Measurements from ENCODE around the gene GRM8. TPM values are rescaled to one million over a fixed set of nuclear protein-coding genes. Genes with fewer than 3 reads are reported as not detected.

GRM8 gene
- total RNA-seq, 1 donor from 2014 or later: 2.2 TPM

- H3K27me3 ChIP-seq (ENCODE audit: insufficient read depth, low read length): no peaks in the 10 kb centered on the region
- H3K27ac ChIP-seq (ENCODE audit: low read depth, low read length): no peak overlapping the region
- H3K9me3 ChIP-seq (ENCODE audit: insufficient read depth, low read depth, low read length): no peaks in the 10 kb centered on the region
- no peaks in the 10 kb centered on the region for H3K36me3 ChIP-seq (ENCODE audit: insufficient read depth, low read length)
- Mint-ChIP-seq H3K4me1 (ENCODE audit: low read depth, unreplicated experiment) (peaks cover 23% of the 10 kb centered on the region), H3K27ac (ENCODE audit: unreplicated experiment) (no peak overlapping the region), H3K4me3 (ENCODE audit: unreplicated experiment) (no peak overlapping the region), H3K27me3 (ENCODE audit: low read depth, unreplicated experiment) (no peaks in the 10 kb centered on the region), H3K36me3 (ENCODE audit: low read depth, unreplicated experiment) (no peaks in the 10 kb centered on the region), H3K9me3 (ENCODE audit: unreplicated experiment) (peaks cover 5% of the 10 kb centered on the region)
- no peak overlapping the region for H2AFZ ChIP-seq (ENCODE audit: low read depth, low read length)
- no peak overlapping the region for H3K4me2 ChIP-seq (ENCODE audit: low read length)
- H4K20me1 ChIP-seq (ENCODE audit: insufficient read depth, low read length): no peaks in the 10 kb centered on the region
- H3K9ac ChIP-seq (ENCODE audit: low read length): no peak overlapping the region
- H3K4me1 ChIP-seq (ENCODE audit: insufficient read depth, low read length): no peaks in the 10 kb centered on the region
- TF ChIP-seq CTCF (IDR thresholded peaks at IDR 0.05; ENCODE audit: insufficient read depth, low read depth, low read length) (no peak), EZH2 (IDR thresholded peaks at IDR 0.05; ENCODE audit: insufficient read depth, low read length) (no peak)
- DNase-seq (ENCODE audit: low read depth) (no peak), FAIRE-seq (no peak)
- H3K79me2 ChIP-seq (ENCODE audit: insufficient read depth, low read length): no peaks in the 10 kb centered on the region
- H3K4me3 ChIP-seq (ENCODE audit: insufficient read depth, low read depth, low read length): no peak overlapping the region
Measured at GRCh38 chr7:126690104-126690503, 562.6 kb downstream of the GRM8 start.

- no peaks in the 10 kb centered on the region for H3K79me2 ChIP-seq (ENCODE audit: insufficient read depth, low read length)
- H3K27me3 Mint-ChIP-seq (ENCODE audit: low read depth, unreplicated experiment): no peaks in the 10 kb centered on the region
- no peak overlapping the region for H3K9ac ChIP-seq (ENCODE audit: low read length)
- H3K4me3 Mint-ChIP-seq (ENCODE audit: unreplicated experiment): no peak overlapping the region
- peaks cover 5% of the 10 kb centered on the region for H3K9me3 Mint-ChIP-seq (ENCODE audit: unreplicated experiment)
- H3K9me3 ChIP-seq (ENCODE audit: insufficient read depth, low read depth, low read length): no peaks in the 10 kb centered on the region
- no peaks in the 10 kb centered on the region for H3K27me3 ChIP-seq (ENCODE audit: insufficient read depth, low read length)
- no peak overlapping the region for H3K4me3 ChIP-seq (ENCODE audit: insufficient read depth, low read depth, low read length)
- H3K4me1 ChIP-seq (ENCODE audit: insufficient read depth, low read length): no peaks in the 10 kb centered on the region
- no peaks in the 10 kb centered on the region for H4K20me1 ChIP-seq (ENCODE audit: insufficient read depth, low read length)
- no peaks in the 10 kb centered on the region for H3K36me3 ChIP-seq (ENCODE audit: insufficient read depth, low read length)
- no peak for TF ChIP-seq EZH2 (IDR thresholded peaks at IDR 0.05; ENCODE audit: insufficient read depth, low read length)
- TF ChIP-seq CTCF (IDR thresholded peaks at IDR 0.05; ENCODE audit: insufficient read depth, low read depth, low read length): no peak
- H3K36me3 Mint-ChIP-seq (ENCODE audit: low read depth, unreplicated experiment): no peaks in the 10 kb centered on the region
- DNase-seq (ENCODE audit: low read depth): peak; percentile 52
- no peak overlapping the region for H3K4me2 ChIP-seq (ENCODE audit: low read length)
- peaks cover 23% of the 10 kb centered on the region for H3K4me1 Mint-ChIP-seq (ENCODE audit: low read depth, unreplicated experiment)
- no peak for FAIRE-seq
- no peak overlapping the region for H3K27ac ChIP-seq (ENCODE audit: low read depth, low read length)
- no peak overlapping the region for H2AFZ ChIP-seq (ENCODE audit: low read depth, low read length)
- no peak overlapping the region for H3K27ac Mint-ChIP-seq (ENCODE audit: unreplicated experiment)
Measured at GRCh38 chr7:126689037-126689436, 563.7 kb downstream of the GRM8 start.

GRCh38 chr7:126686474-126686873 is 566.3 kb downstream of the GRM8 start:
- no peaks in the 10 kb centered on the region for H3K36me3 ChIP-seq (ENCODE audit: insufficient read depth, low read length)
- FAIRE-seq: no peak
- H3K27me3 Mint-ChIP-seq (ENCODE audit: low read depth, unreplicated experiment): no peaks in the 10 kb centered on the region
- H3K9ac ChIP-seq (ENCODE audit: low read length): no peak overlapping the region
- TF ChIP-seq EZH2 (IDR thresholded peaks at IDR 0.05; ENCODE audit: insufficient read depth, low read length) (no peak), CTCF (IDR thresholded peaks at IDR 0.05; ENCODE audit: insufficient read depth, low read depth, low read length) (no peak)
- H3K4me1 Mint-ChIP-seq (ENCODE audit: low read depth, unreplicated experiment): peaks cover 21% of the 10 kb centered on the region
- H3K79me2 ChIP-seq (ENCODE audit: insufficient read depth, low read length): no peaks in the 10 kb centered on the region
- H3K9me3 Mint-ChIP-seq (ENCODE audit: unreplicated experiment): peaks cover 3% of the 10 kb centered on the region
- H3K27me3 ChIP-seq (ENCODE audit: insufficient read depth, low read length): no peaks in the 10 kb centered on the region
- H3K4me1 ChIP-seq (ENCODE audit: insufficient read depth, low read length): no peaks in the 10 kb centered on the region
- DNase-seq (ENCODE audit: low read depth): no peak
- no peak overlapping the region for H3K4me3 ChIP-seq (ENCODE audit: insufficient read depth, low read depth, low read length)
- no peaks in the 10 kb centered on the region for H3K9me3 ChIP-seq (ENCODE audit: insufficient read depth, low read depth, low read length)
- H3K4me2 ChIP-seq (ENCODE audit: low read length): no peak overlapping the region
- H3K27ac Mint-ChIP-seq (ENCODE audit: unreplicated experiment): no peak overlapping the region
- no peaks in the 10 kb centered on the region for H4K20me1 ChIP-seq (ENCODE audit: insufficient read depth, low read length)
- no peaks in the 10 kb centered on the region for H3K36me3 Mint-ChIP-seq (ENCODE audit: low read depth, unreplicated experiment)
- H3K27ac ChIP-seq (ENCODE audit: low read depth, low read length): no peak overlapping the region
- no peak overlapping the region for H3K4me3 Mint-ChIP-seq (ENCODE audit: unreplicated experiment)
- no peak overlapping the region for H2AFZ ChIP-seq (ENCODE audit: low read depth, low read length)

Measured in astrocyte (in vitro differentiated cells and primary cell).